GM12874 (cell line): Measurements from ENCODE around the gene ZNF467.

Experiments
- TF ChIP-seq, protein P1 (sequence below): IDR thresholded peaks from 2 replicates; pipeline ENCODE4 v1.5.1; 2011; ENCODE audit warnings: low read depth, mild to moderate bottlenecking, control low read depth, low read length, moderate library complexity; ENCODE audit not compliant: insufficient read depth

ZNF467 gene

DNA sequence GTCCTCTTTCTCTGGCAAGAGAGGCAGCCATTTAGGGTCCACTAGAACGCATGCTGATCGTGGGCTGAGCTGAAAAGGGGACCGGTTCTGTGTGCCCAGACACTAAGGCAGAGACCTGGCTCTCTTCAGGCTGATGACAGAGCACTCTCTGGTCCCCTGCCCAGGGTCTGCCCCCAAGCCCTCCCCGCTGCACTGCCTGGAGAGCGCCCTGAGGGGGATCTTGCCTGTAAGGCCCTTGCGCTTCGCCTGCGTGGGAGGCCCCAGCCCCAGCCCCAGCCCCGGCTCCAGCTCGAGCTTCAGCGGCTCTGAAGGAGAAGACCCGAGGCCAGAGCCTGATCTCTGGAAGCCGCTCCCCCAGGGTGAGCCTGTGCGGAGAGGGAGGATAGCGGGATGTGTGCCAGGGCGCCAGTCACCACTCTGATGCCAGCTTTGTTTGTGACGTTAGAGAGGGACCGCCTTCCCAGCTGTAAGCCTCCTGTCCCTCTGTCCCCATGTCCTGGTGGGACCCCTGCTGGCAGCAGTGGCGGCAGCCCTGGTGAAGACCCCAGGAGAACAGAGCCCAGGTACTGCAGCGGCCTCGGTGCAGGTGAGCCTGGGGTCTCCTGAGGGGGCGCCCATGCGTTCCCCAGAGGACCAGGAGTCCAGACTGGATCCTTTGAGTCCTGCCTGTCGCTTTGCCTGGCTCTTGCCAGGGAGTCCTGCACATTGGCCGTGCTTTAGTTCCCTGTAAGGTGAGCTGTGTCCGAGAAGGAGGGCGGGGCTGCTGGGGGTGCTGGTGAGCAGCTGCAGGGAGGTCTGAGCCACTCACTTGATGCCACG is 43.2 kb downstream of the ZNF467 start:
- TF ChIP-seq, protein P1, sequence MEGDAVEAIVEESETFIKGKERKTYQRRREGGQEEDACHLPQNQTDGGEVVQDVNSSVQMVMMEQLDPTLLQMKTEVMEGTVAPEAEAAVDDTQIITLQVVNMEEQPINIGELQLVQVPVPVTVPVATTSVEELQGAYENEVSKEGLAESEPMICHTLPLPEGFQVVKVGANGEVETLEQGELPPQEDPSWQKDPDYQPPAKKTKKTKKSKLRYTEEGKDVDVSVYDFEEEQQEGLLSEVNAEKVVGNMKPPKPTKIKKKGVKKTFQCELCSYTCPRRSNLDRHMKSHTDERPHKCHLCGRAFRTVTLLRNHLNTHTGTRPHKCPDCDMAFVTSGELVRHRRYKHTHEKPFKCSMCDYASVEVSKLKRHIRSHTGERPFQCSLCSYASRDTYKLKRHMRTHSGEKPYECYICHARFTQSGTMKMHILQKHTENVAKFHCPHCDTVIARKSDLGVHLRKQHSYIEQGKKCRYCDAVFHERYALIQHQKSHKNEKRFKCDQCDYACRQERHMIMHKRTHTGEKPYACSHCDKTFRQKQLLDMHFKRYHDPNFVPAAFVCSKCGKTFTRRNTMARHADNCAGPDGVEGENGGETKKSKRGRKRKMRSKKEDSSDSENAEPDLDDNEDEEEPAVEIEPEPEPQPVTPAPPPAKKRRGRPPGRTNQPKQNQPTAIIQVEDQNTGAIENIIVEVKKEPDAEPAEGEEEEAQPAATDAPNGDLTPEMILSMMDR: no peak

DNA sequence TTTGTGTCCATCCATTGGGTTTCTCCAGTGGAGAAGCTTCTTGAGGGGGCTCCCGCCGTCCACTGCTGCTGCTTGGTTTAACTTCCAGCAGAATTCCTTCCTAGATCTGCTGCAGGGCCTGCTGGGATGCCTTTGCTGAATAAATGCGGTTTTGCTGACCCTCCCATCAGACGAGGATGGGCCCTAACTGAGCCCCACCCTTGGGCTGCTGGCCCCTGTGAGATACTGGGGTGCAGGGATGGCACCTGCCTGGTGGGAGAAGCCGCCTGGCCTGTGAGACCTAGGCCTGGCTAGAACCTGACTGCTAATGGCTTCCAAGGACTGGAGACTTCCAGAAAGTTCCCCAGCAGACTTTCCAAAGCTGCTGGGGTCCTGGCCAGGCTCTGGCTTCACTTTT is 43.8 kb downstream of the ZNF467 start:
- TF ChIP-seq, protein P1: no peak

DNA sequence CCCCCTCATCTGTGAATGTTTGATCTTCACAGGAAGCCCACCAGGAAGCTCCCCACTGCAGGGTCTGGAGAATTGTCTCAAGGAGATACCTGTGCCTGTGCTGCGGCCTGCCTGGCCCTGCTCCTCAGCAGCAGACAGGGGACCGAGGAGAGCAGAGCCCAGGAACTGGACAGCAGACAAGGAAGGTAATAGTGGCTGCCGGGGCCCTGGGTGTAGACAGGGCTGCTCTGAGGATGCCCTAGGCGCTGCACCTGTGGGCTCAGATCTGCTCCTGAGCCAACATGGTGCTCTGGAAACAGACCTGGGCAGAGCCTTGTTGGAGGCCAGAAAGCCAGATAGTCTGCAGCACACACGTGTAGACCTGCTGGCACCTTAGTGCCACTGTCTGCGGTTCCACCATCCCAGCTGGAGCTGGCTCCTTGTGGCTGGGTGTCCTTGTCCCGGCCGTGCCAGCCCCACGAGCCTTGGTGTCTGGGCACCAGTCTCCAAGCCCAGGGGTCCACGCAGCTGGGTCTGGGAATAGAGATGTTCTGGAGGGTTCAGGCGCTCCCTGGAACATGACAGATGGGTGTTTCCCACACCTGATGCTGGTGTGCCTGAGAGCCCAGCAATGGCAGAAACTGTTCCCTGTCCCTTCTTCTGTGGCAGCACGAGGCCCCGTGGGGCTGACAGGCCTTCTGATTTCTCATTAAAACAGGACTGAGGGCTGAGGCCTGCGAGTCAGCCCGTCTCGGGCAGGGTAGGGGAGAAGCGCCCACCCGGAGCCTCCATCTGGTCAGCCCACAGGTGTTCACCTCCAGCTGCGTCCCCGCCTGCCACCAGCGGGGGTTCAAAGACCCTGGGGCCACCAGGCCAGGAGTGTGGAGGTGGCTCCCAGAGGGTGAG is 44.7 kb downstream of the ZNF467 start:
- TF ChIP-seq, protein P1: no peak

DNA sequence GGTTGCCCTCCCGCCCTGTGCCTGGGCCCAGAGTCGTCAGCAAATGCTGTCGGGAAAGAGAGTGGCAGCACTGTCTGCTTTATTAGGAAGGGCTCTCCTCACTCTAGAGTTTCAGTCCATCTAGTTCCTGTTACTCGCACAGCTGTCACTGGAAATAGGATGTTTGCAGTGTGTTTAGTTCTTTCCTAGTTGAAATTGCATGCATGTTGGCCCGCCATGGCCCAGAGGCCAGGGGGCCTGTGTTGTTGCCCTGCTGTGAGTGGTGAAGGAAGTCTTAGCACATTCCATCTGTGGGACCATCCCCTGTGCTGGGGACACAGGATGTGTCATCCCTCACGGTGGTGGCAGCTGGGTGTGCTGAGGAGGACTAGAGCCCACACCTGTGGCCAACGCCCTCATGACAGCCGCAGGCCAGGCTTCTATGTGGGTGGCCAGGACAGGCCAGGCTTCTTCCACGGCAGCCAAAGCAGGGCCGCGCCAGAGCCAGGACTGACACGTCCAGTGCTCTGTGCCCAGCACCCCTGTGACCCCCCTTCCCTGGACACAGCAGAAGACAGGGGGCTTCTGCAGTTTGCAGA is 45.4 kb downstream of the ZNF467 start:
- TF ChIP-seq, protein P1: no peak

DNA sequence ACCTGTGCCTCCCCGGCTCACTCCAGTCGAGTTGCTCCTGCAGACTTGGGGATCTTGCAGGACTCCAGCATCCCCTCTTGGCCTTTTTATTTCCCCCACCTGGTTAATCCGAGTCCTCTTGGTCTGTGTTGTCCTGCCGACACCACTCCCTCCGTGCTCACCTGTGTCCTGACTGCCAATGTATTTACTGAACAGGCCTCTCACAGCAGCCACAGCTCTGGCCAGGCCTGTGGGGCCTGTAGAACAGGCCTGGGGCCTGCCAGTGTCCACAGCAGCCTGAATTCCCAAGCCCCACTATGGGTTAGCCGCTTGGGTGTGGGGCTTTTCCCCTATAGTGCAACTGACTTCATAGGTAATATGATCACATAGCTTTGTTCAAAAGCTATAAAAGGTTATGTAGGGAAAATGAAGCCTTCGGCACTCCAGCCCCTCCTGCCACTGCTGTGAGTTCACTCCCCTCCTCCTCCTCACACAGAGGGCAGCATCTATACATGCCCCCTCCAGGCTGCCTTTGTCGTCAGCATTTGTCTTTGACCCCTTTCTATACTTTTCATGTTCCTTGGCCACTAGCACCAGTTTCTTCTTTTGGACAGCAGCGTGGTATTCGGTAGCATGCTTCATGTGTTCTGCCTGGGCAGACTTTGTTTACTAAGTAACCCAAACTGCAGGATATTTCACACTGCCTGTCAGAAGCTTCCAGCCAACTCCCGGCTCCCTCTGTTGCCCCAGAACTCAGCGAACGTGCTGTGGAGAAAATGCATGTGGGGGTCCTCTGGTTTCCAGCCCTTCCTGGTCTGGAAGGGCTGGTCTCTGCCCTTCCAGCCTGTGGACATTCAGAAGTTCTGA is 46.1 kb downstream of the ZNF467 start:
- TF ChIP-seq, protein P1: no peak

DNA sequence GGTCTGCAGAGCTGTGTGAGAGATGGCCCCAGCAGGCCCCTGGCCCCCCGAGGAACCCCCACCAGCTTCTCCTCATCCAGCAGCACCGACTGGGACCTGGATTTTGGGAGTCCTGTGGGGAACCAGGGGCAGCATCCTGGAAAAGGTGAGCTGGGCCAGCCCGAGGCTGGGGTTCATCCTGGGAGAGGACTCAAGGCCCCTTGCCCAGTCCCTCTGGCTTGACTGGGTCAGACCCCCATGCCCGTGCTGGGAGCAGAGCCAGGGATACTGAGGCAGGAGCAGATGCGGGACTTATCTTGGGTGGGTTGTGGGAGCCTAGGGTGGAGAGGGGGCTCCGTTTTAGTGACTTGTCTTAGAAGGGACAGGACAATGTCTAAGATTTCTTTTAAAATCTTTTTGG is 47.5 kb downstream of the ZNF467 start:
- TF ChIP-seq, protein P1: no peak

DNA sequence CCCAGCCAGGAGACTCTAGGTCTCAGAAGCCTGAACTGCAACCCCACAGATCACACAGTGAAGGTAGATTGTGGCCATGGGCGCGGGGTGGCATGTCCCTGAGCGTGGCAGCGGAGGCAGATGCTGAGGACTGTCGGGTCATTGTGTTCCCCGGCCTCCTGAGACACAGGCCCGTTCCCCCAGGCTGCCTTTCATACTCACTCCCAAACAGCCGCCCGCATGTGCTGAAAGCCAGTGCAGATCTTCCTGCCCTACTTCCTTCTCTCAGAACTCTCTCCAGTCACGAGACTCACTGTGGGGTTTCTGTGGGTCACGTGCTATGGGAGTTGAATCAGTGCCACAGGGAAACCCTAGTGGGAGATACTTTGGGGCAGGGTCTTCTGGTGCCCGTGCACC is 48.0 kb downstream of the ZNF467 start:
- TF ChIP-seq, protein P1: no peak
